Activated T-cell treated with anti-CD3 and anti-CD28 coated beads, Interleukin-2, amount 50 U/mL, for 72 hours (primary cell): ENCODE measurements around the gene ZSWIM6. TPM values are rescaled to one million over a fixed set of nuclear protein-coding genes. Genes with fewer than 3 reads are reported as not detected.

Source experiments
- ATAC-seq, 2 donors: fragments of 150-1000 bp; cut with Tn5 transposase; replicated peaks in 1 of 2; 2 replicates each; pipeline ENCODE4 v1.10.0; 2021; ENCODE audit warnings: moderate library complexity in 2 of 2, mild to moderate bottlenecking in 1 of 2
- DNase-seq, 2 donors: peaks; one replicate each; pipeline ENCODE4 v3.0.0; 2021 to 2022; ENCODE audit warnings: mixed read lengths in 1 of 2
- H3K27ac Mint-ChIP-seq: one replicate; pipeline ENCODE4 v1.8.0; 2022; ENCODE audit warnings: mild to moderate bottlenecking, moderate library complexity, mixed read lengths
- H3K27me3 Mint-ChIP-seq: one replicate; pipeline ENCODE4 v1.8.0; 2022; ENCODE audit warnings: low read depth, mixed read lengths
- H3K36me3 Mint-ChIP-seq, 2 donors: one replicate each; pipeline ENCODE4 v1.8.0; 2022; ENCODE audit warnings: mixed read lengths in 2 of 2, mild to moderate bottlenecking in 1 of 2; ENCODE audit not compliant: insufficient read depth in 2 of 2
- H3K4me1 Mint-ChIP-seq: one replicate; pipeline ENCODE4 v1.8.0; 2022; ENCODE audit warnings: low read depth, mixed read lengths
- H3K4me3 Mint-ChIP-seq, 2 donors: one replicate each; pipeline ENCODE4 v1.8.0; 2022; ENCODE audit warnings: mild to moderate bottlenecking in 2 of 2, mixed read lengths in 2 of 2, moderate library complexity in 2 of 2
- H3K9me3 Mint-ChIP-seq, 2 donors: one replicate each; pipeline ENCODE4 v1.8.0; 2022; ENCODE audit warnings: mixed read lengths in 2 of 2
- total RNA-seq, 2 donors: library from RNA; stranded (reverse); gene quantifications; one replicate each; pipeline ENCODE4 v1.2.3, GENCODE V29; 2022

Gene ZSWIM6
- total RNA-seq, 2 donors from 2014 or later, result 6.9 to 8.6 TPM

DNA sequence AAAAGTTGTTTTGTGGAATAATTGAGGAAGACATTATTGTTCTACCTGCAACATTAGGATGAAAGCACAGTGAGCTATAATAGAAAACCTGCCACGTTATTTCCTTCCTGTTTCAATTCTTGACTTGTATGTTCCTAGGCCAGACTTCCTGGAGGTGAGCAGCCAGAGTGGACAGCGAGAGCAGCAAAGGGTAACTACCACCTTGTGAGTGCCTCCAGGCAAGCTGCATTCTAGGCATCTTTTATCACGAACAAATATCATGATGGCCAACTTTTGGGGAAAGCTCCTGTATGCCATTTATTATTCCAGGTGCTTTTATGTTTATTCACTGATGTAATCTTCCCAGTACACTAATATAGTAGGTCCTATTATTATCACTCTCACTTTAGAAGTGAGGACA lies 34.0 kb upstream of the ZSWIM6 start:
- DNase-seq (no peak), ATAC-seq (no peak)
- peaks cover 6% of the 10 kb centered on the region for H3K27me3 Mint-ChIP-seq
- no peak overlapping the region for H3K4me3 Mint-ChIP-seq
- no peaks in the 10 kb centered on the region for H3K36me3 Mint-ChIP-seq
- no peak overlapping the region for H3K27ac Mint-ChIP-seq
- peaks cover 26% of the 10 kb centered on the region for H3K4me1 Mint-ChIP-seq
- no peaks in the 10 kb centered on the region for H3K9me3 Mint-ChIP-seq

DNA sequence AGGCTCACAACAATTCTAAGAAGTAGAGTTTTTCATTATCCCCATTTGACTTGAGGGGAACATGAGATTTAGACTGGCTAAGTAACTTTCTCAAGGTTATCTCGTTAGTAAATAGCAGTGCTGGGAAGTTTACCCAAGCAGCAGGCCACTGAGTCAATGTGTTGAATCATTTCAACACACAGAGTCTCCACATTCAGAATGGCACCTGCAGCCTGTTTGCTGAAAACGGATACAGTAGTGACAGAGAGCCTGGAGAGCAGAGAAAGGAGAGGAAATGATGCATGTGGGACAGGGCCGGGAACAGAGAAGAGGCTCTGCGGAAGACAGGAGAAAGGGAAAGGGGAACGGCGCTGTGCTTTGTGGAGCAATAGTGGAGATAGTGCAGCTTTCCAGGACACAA lies 33.5 kb upstream of the ZSWIM6 start:
- peaks cover 28% of the 10 kb centered on the region for H3K4me1 Mint-ChIP-seq
- ATAC-seq (peak in 1 of 2 donors; percentile 68), DNase-seq (no peak)
- peak overlapping the region; percentile 27 for H3K27ac Mint-ChIP-seq
- H3K9me3 Mint-ChIP-seq, result no peaks in the 10 kb centered on the region
- H3K27me3 Mint-ChIP-seq, result peaks cover 6% of the 10 kb centered on the region
- H3K4me3 Mint-ChIP-seq, result no peak overlapping the region
- no peaks in the 10 kb centered on the region for H3K36me3 Mint-ChIP-seq

DNA sequence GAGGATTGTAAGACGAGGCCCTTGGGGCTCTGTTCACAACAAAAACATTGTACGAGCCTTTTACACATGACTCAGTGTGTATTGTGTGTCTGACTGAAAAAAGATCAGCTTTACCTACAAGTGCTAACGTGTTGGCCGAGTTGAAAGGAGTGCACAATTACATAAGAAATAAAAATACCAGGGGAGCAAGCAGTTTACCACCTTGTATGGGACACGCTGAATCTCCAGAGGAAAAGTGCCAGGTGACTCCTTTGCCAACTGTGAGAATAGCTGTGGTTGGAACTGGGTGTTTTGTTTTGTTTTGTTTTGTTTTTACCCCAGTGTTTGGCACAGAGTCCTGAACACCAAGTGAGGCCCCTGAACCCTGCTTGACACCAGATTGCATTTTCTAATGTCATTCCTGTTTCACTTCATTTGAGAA lies 32.8 kb upstream of the ZSWIM6 start:
- ATAC-seq, result no peak
- Mint-ChIP-seq H3K27me3 (peaks cover 6% of the 10 kb centered on the region), H3K36me3 (no peaks in the 10 kb centered on the region), H3K4me3 (no peak overlapping the region), H3K27ac (no peak overlapping the region), H3K4me1 (peaks cover 28% of the 10 kb centered on the region), H3K9me3 (no peaks in the 10 kb centered on the region)
- no peak for DNase-seq

DNA sequence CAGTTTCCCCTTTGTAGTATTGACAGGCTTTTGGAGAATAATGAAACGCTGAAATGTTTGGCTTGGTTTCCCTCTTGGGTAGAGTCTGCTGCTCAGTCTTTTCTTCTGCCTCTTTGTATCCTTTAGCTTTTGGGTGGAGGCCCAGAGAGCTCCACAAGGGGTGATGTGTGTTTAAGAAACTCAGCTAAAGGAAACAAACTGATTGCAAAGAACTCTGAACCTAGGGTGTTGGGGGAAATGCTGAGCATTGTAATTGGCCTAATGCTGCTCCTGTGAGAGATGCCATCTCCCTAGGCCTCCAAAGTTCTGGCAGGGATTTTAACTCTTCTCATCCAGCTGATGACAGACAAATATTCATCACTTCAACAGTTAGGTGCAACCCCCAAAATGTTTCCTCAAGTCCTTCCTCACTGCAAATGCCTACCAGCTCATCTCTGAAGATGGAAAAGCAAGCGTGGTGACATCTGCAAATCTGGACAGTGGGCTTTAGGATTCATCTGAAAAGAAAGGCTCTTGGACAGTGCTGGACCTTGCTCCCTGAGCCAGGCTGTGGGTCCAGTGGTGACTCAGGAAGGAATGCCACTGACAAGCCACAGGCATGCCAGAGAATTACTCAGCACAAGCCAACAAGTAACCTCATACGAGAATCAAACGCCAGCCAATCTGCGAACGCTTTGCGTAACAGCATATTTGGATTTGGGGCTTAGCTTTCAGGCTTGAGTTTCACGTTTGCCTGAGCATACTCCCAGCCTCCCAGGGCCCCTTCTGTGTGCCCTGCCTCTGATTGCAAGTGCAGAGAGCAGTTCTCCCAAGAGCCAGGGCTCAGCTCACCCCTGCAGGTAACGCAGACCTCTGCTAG lies 30.5 kb upstream of the ZSWIM6 start:
- DNase-seq (no peak), ATAC-seq (no peak)
- Mint-ChIP-seq H3K27me3 (peaks cover 8% of the 10 kb centered on the region), H3K4me3 (no peak overlapping the region), H3K4me1 (peaks cover 47% of the 10 kb centered on the region), H3K9me3 (no peaks in the 10 kb centered on the region), H3K36me3 (no peaks in the 10 kb centered on the region), H3K27ac (no peak overlapping the region)

DNA sequence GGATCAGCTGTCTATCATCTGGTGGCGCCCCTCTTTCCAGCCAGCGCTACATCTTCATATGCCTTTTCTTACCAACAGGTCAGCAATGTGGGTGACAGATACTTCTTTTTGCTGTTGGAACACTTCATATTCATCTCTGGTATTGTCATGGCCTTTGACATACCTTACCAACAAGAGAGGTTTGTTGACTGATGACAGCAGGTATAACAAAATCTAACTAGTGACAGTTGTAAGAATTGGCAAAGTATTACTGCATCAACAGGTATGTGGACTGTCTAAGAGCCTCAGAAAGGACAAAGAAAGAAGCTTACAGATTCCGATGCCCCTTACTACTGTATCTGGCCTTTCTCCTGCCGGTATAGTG lies 29.9 kb upstream of the ZSWIM6 start:
- H3K4me1 Mint-ChIP-seq, result peaks cover 53% of the 10 kb centered on the region
- no peaks in the 10 kb centered on the region for H3K36me3 Mint-ChIP-seq
- H3K4me3 Mint-ChIP-seq, result no peak overlapping the region

DNA sequence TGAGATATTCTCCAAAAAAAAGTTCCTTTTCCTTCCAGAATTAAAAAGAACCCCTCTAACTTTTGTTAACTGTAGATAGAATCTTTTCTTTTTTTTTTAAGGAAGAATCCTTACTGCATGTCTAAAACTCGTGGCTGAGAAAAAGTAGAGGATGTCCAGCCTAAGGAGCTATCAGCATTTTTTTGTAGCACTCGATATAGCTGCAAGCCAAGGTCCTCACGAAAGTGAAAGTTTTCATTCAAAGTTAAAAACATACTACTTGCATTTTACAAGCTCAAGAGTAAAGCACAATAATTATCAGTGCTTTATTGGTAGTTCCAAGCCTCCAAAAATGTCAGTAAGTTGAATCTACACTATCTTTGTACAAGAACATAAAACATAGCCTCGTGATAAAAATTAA lies 28.7 kb upstream of the ZSWIM6 start:
- no peaks in the 10 kb centered on the region for H3K36me3 Mint-ChIP-seq
- peaks cover 55% of the 10 kb centered on the region for H3K4me1 Mint-ChIP-seq
- no peak for DNase-seq
- H3K9me3 Mint-ChIP-seq, result no peaks in the 10 kb centered on the region
- H3K27me3 Mint-ChIP-seq, result peaks cover 12% of the 10 kb centered on the region
- no peak overlapping the region for H3K27ac Mint-ChIP-seq
- ATAC-seq, result no peak
- peak overlapping the region; percentile 17 for H3K4me3 Mint-ChIP-seq

More for the DNA sequence above, 29.9 kb upstream of the ZSWIM6 start:
- ATAC-seq (no peak), DNase-seq (no peak)
- H3K27ac Mint-ChIP-seq, result no peak overlapping the region
- H3K27me3 Mint-ChIP-seq, result peaks cover 8% of the 10 kb centered on the region
- H3K9me3 Mint-ChIP-seq, result no peaks in the 10 kb centered on the region

DNA sequence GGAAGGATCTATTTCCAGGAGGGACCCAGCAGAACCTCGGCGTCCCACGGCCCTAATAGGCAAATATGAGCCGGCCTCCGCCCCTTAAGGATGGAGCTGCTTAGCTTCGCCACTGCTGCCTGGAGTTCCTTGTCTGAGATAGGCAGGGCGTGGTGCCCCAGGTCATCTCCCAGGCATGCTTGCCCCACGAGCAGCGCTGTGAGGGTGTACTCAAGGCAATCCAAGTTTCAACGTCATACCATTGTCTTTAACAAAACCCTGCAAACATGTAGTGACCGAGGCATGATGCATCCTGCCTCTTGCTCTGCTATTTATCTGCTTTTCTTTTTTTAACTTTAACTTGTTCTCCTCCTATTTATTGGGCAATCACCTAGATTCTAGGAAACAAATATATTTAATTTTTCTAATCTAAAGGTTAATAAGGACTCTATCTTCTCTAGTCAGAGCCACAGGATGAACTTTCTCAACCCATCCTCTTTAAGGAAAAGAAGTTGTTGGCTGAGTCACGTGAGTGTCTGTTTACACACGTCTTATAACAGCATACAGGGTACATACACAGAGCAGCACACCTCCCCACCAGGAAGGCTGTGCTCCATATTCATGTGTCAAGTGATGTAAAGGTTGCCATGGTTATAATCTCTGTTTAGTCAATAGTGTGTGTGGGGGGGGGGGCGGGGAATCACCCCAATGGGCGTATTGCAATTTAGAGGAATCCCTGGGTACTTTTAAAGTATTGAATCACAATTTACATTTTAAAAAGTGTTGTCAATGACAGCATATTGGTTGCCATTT lies 27.3 kb upstream of the ZSWIM6 start:
- Mint-ChIP-seq H3K27ac (peak overlapping the region; percentile 72), H3K9me3 (no peaks in the 10 kb centered on the region), H3K36me3 (no peaks in the 10 kb centered on the region), H3K27me3 (peaks cover 27% of the 10 kb centered on the region), H3K4me3 (peak overlapping the region; percentile 62 to 69), H3K4me1 (peaks cover 52% of the 10 kb centered on the region)
- ATAC-seq (peak in 1 of 2 donors; percentile 32), DNase-seq (no peak)

DNA sequence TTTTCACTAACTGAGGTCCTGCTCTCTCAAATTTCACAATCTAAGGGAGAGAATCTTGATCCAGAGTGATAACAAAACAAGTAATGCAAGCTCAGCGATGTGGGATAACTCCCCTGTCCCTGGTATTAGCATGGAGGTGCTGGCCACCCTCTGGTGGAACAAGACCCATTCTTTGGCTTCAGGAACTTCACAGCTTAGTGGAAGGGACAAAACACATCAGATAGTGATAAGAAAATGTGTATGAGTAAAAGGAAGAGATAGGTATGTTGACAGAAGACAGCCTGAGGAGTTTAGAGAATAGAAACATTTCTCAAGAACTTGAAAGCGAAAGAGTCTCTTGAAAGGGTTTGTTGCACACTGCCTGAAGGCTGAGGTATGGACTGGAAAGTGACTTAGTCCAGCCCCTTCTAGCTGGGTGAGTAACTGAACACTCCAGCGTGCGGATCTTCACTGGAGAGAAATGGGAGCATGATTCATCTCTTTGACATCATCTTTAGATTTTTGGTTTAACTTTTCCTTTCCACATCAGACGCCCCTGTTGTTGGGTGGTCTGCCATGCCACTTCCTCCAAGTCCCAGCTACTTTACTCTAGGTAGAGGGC lies 25.4 kb upstream of the ZSWIM6 start:
- ATAC-seq, result peak; percentile 97 to 98
- Mint-ChIP-seq H3K4me3 (peak overlapping the region; percentile 53 to 72), H3K36me3 (no peaks in the 10 kb centered on the region), H3K27ac (peak overlapping the region; percentile 77), H3K4me1 (peaks cover 52% of the 10 kb centered on the region), H3K27me3 (peaks cover 29% of the 10 kb centered on the region), H3K9me3 (no peaks in the 10 kb centered on the region)
- peak; percentile 58 to 72 for DNase-seq

DNA sequence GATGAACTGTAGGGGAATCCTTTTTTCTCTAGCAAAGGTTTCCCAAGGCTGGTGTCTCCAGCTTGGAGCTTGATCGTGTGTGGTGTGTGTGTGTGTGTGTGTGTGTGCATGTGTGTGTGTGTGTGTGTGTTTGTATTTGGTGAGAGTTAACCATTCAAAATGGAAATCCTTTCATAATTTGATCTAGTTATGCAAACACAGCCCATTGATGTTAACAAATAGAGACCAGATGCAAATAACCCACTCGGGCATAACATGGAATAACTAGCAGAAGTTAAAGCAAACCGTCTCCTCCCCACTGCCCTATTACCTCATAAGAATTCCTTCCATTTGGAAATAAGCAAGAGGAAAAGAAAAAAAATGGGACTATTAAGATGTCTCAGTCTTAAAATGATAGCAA lies 24.9 kb upstream of the ZSWIM6 start:
- Mint-ChIP-seq H3K27me3 (peaks cover 29% of the 10 kb centered on the region), H3K27ac (peak overlapping the region; percentile 77), H3K9me3 (no peaks in the 10 kb centered on the region)

DNA sequence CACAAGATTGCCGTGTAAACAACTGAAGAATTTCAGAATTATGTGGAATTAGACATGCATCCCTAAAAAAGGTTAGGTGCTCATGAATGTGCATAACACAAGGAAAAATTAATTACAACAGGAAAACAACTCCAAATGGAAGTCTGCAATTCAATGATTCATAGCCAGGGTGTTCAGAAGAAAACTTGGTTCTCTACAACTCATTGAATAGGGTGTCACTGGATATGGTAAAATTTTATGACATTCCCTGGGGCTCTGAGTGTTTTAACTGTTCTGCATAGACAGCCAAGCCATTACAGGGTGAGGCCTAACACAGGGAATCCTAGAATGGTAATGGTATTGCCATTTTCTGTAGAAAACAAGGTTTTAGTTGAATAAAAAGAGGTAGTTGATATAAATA lies 24.4 kb upstream of the ZSWIM6 start:
- peak overlapping the region in 1 of 2 donors; percentile 53 for H3K4me3 Mint-ChIP-seq
- no peaks in the 10 kb centered on the region for H3K36me3 Mint-ChIP-seq
- peaks cover 47% of the 10 kb centered on the region for H3K4me1 Mint-ChIP-seq
- no peaks in the 10 kb centered on the region for H3K9me3 Mint-ChIP-seq
- peaks cover 29% of the 10 kb centered on the region for H3K27me3 Mint-ChIP-seq
- ATAC-seq, result no peak
- no peak overlapping the region for H3K27ac Mint-ChIP-seq
- DNase-seq, result no peak

More for the DNA sequence above, 24.9 kb upstream of the ZSWIM6 start:
- ATAC-seq (no peak), DNase-seq (no peak)
- H3K4me3 Mint-ChIP-seq, result peak overlapping the region; percentile 53 to 72
- H3K4me1 Mint-ChIP-seq, result peaks cover 47% of the 10 kb centered on the region
- no peaks in the 10 kb centered on the region for H3K36me3 Mint-ChIP-seq

DNA sequence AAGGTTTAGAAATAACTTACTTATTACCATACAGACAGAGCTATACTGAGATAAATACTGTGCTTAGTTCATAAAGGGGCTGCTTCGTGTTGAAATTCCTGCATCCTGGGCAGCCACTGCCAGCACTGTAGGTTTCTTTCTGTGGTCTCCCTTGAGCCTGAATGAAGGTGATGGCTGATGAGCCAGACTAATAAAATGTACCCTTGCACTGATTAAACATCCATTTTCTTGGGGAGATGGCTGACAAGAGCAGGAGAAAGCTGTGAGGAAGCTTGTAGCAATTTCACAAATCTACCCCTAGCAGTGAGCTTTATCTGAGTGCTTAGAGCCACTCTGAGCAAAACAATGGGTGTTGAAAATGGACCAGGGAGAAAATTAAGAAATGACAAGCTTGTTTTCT lies 23.3 kb upstream of the ZSWIM6 start:
- DNase-seq (no peak), ATAC-seq (no peak)
- Mint-ChIP-seq H3K4me1 (peaks cover 44% of the 10 kb centered on the region), H3K9me3 (no peaks in the 10 kb centered on the region), H3K4me3 (no peak overlapping the region), H3K27me3 (peaks cover 29% of the 10 kb centered on the region), H3K36me3 (no peaks in the 10 kb centered on the region), H3K27ac (no peak overlapping the region)

DNA sequence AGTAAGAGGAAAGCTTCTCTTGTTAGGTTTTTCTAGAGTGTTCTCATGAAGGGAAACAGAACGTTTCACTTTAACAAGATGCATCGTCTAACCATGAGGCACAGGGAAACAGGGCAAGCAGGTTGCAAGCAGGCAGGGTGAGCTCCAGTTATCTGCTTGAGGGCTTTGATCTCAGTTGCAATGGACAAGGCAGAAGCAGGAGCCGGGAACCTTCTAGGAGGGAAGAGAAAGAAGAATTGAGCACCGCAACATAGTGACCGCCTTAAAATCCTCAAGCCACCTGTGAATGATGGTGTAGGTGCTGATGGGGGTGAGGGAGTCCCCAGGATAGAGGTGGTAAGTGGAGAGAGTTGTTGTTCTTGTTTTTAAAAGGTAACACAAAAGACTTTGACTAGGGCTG lies 22.9 kb upstream of the ZSWIM6 start:
- Mint-ChIP-seq H3K4me3 (no peak overlapping the region), H3K4me1 (peaks cover 44% of the 10 kb centered on the region), H3K9me3 (no peaks in the 10 kb centered on the region), H3K27me3 (peaks cover 29% of the 10 kb centered on the region), H3K36me3 (no peaks in the 10 kb centered on the region), H3K27ac (no peak overlapping the region)
- ATAC-seq (no peak), DNase-seq (no peak)

DNA sequence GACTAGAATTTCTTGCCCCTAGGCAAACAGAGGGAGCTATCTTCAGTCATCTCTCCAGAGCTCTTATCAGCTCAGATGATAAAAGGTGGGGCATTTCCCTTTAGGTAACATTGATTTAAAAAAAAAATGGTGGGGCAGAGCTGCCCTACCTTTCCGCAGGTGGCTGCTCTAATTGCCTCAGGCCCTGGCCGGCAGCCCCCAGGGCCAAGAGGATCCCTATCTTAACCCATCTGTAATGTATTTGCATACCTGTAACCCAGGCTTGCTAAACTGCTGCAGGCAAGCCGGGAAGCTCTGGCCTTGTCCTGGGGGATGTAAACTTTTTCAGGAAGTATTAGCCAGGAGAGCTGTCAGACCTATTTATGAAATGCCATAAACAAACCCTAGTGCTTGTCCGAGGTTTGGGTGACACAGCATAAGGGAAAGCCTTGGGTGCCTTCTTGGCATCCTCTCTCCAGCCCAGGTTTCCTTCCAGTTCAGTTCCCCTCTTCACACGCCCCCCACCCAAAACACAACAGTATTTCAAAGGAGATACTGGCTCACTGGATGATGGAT lies 20.9 kb upstream of the ZSWIM6 start:
- no peaks in the 10 kb centered on the region for H3K9me3 Mint-ChIP-seq
- DNase-seq (no peak), ATAC-seq (no peak)
- peaks cover 35% of the 10 kb centered on the region for H3K27me3 Mint-ChIP-seq
- no peaks in the 10 kb centered on the region for H3K36me3 Mint-ChIP-seq
- no peak overlapping the region for H3K27ac Mint-ChIP-seq
- no peak overlapping the region for H3K4me3 Mint-ChIP-seq
- H3K4me1 Mint-ChIP-seq, result peaks cover 31% of the 10 kb centered on the region
